ENCODE measurements around the gene RFX1.

RFX1 gene

GRCh38 chr19:13917888-13918406 lies 88.2 kb downstream of the RFX1 start:
- no peaks in the 10 kb centered on the region for H3K4me1 ChIP-seq (ENCODE audit: control insufficient read depth, insufficient read depth, low read length)
- no peak overlapping the region for H3K4me3 ChIP-seq (ENCODE audit: low read length)
- peaks cover 11% of the 10 kb centered on the region for H3K36me3 ChIP-seq (ENCODE audit: control insufficient read depth, insufficient read depth, low read length)
- H3K27me3 ChIP-seq (ENCODE audit: control insufficient read depth, insufficient read depth, low read length): no peaks in the 10 kb centered on the region
- no peaks in the 10 kb centered on the region for H3K9me3 ChIP-seq (ENCODE audit: control insufficient read depth, low read length)
- H3K9ac ChIP-seq (ENCODE audit: low read length): no peak overlapping the region

DNA sequence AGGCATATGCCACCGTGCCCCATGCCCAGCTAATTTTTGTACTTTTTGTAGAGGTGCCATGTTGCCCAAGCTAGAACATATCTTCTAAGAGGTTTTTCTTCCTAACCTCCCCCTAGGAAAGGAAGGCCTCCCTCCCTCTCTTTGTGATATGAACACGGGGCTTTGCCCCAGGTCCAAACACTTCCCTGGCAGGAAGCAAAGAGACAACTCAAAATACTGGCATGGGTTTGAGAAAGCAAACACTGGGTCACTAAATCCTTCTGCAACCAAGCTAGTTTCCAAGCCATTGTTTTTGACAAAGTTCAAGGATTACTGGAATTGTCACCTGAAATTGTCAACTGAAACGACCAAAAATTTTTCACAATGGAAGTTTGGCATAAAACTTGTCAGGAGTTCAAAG lies 91.3 kb downstream of the RFX1 start:
- H3K4me3 ChIP-seq (ENCODE audit: low read length): no peak overlapping the region
- no peaks in the 10 kb centered on the region for H3K27me3 ChIP-seq (ENCODE audit: control insufficient read depth, insufficient read depth, low read length)
- no peaks in the 10 kb centered on the region for H3K36me3 ChIP-seq (ENCODE audit: control insufficient read depth, insufficient read depth, low read length)
- H3K4me1 ChIP-seq (ENCODE audit: control insufficient read depth, insufficient read depth, low read length): no peaks in the 10 kb centered on the region
- H3K9me3 ChIP-seq (ENCODE audit: control insufficient read depth, low read length): no peaks in the 10 kb centered on the region
- H3K9ac ChIP-seq (ENCODE audit: low read length): no peak overlapping the region

DNA sequence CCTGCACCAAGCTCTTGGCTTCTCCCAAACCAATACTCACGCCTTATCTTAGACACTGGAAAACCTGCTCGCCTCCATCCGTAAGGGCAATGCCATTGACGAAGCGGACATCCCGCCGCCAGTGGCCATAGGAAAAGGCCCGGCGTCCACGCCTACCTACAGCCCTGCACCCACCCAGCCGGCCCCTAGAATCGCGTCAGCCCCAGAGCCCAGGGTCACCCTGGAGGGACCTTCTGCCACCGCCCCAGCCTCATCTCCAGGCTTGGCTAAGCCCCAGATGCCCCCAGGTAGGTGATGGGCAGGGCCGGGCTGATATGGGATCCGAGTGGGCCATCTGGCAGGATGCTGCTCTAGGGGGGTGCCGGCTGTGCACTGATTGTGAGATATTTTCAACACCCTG lies 92.8 kb downstream of the RFX1 start:
- no peak overlapping the region for H3K4me3 ChIP-seq (ENCODE audit: low read length)
- no peak overlapping the region for H3K9ac ChIP-seq (ENCODE audit: low read length)
- H3K36me3 ChIP-seq (ENCODE audit: control insufficient read depth, insufficient read depth, low read length): no peaks in the 10 kb centered on the region
- H3K4me1 ChIP-seq (ENCODE audit: control insufficient read depth, insufficient read depth, low read length): no peaks in the 10 kb centered on the region
- no peaks in the 10 kb centered on the region for H3K27me3 ChIP-seq (ENCODE audit: control insufficient read depth, insufficient read depth, low read length)
- H3K9me3 ChIP-seq (ENCODE audit: control insufficient read depth, low read length): no peaks in the 10 kb centered on the region

Data from mucosa of stomach (tissue), 1 donor.